CMK (cell line): Measurements from ENCODE around the gene VKORC1.
A peak's percentile ranks its signal among the peaks of the same experiment; 100 is the strongest.
"Not testable (repeated sequence)": the region's sequence is repeated elsewhere in the genome, so short reads cannot be mapped to it uniquely, and the experiment has no call there.

Experiments
- DNase-seq: peaks from one replicate; pipeline ENCODE4 v3.0.0-alpha.2; 2010; ENCODE audit warnings: low read depth

Gene VKORC1

GRCh38 chr16:31107465-31107867, 12.9 kb upstream of the VKORC1 start:
- no peak for DNase-seq

- no peak for DNase-seq
Observed at GRCh38 chr16:31106509-31107464, 12.2 kb upstream of the VKORC1 start.

DNA sequence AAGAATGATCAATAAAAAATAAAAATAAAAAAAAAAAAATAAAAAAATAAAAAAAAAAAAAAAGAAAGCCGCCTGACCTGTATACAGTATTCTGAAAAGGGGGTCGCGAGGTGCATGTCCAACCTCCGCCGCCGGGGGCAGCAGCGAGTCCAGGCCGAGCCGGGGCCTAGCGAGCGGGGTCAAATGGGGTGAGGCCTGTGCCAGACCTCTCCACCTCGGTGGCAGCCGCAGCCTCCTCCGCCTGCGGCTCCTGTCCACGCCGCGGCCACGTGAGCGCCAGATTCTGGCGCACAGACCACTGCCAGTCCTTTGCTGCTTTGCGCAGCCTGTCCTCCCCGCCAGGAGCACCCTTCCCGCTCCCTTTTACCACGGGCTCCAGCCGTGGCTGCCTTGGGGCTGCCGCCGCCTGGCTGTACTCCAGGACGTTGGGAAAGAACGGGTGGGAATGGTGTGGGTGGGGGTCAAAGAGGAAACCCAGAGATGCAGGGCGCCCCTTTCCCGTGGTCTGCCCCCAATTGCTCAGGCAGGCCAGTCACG, 11.1 kb upstream of the VKORC1 start:
- peak; percentile 86 for DNase-seq

DNA sequence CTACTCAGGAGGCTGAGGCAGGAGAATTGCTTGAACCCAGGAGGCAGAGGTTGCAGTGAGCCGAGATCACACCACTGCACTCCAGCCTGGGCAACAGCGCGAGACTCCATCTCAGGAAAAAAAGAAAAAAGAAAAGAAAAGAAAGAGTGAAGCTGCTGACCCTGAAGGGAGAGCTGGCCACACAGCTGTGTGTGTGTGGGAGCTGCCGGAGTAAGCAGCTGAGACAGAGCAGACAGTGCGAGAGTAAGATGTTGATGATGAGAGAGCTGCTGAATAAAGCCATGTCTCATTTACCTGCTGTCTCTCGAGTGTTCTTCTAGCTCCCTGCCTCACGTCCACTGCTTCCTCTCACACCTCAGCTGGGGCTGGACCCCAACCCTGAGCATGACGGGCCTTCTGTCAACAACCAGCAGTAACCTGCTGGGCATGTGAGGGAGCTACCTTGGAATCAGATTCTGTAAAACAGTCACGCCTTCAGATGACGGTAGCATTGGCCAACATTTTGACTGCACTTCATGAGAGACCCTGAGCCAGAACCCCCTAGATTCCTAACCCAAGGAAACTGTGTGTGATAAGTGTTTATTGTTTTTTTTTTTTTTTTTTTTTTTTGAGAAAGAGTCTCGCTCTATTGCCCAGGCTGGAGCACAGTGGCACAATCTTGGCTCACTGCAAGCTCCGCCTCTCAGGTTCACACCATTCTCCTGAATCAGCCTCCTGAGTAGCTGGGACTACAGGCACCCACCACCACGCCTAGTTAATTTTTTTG, 6.5 kb upstream of the VKORC1 start:
- not testable (repeated sequence) for DNase-seq

GRCh38 chr16:31099860-31100638, 5.5 kb upstream of the VKORC1 start:
- no peak for DNase-seq

DNA sequence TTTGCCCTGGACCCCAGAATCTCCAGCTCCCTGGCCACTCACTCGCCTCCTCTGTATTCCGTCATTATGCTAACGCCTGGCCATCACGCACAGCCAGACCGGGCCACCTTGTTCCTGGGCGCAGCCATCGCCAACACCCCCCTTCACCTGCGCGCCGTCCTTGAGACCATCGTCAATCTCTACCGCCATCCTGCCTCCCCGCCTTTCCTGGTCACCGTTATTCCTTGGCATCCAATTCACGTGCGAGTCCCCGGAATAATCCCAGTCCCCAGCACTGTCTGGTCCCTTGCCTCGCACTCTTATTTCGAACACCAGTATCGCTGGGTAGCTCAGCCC, 541 bp downstream of the VKORC1 start:
- DNase-seq, result no peak

- DNase-seq, result no peak
Observed at GRCh38 chr16:31093132-31093703, 1.4 kb downstream of the VKORC1 start.

DNA sequence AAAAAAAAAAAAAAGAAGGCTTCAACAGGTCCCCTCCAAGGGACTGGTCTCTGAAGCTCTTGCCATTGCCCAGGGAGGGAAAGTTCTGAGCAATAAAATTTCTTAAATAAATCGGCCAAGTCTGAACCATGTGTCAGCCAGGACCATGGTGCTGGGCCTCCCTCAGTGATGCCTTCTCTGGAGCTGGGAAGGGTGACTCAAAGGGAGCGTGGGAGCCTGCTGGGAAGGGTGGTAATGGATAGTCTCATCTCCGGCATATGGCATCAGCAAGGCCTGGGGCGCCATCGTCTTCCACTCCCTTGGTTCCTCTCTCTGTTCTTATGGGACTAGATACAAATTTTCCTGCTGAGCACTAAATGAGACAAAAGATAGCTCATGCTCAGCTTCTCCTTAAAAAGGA, 2.3 kb downstream of the VKORC1 start:
- no peak for DNase-seq

DNA sequence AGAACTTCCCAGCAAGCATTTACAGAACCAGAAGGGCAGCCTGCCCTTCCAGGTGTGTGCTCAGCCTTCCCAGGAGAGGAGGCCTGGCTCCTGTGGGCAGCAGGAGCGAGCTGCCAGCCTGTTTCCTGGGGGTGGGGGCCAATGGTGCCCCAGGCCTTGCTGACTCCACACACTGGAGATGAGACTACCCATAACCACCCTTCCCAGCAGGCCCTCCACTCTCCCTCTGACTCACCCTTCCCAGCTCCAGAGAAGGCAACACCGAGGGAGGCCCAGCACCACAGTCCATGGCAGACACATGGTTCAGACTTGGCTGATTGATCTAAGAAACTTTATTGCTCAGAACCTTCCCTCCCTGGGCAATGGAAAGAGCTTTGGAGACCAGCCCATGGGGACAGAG, 4.1 kb downstream of the VKORC1 start:
- no peak for DNase-seq

- DNase-seq, result no peak
Observed at GRCh38 chr16:31089199-31089598, 5.4 kb downstream of the VKORC1 start.

DNA sequence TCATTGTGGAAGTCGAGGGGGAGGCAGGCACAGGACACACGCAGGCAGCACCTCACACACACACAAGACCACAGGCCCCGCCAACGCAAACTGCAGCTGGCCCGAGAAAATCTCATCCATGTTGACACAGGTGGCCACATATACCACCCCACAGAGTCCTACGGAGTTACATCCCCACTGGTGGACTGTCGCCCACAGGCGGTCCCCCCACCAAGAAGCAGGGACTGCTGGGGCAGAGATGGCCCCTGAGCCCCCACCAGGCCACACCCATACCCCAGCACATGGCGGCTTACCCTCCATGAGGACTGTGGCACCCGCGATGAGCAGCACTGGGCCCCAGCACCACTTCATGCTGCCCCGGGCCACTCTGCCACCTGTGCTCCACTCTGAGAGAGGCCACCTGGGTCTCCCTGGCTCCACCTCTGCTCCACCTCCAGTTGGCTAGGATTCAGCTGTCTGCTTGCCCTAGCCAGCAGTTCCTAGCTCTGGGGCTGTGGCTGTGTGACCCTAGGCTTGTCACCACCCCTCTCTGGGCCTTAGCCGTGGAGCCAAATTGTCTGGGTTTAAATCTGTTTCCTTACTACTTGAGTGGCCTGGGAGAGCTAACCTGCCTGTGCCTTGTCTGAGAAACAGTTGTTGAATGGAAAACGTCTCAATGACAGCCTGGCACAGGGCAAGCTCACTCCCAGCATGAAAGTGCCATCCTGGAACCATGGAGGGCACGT, 6.0 kb downstream of the VKORC1 start, which contains the start of gene PRSS53:
PRSS53 (minus strand) TSS at position 485 of the 725 bp plus-strand sequence; CDS start at position 351, 134 bp downstream.
- no peak for DNase-seq

DNA sequence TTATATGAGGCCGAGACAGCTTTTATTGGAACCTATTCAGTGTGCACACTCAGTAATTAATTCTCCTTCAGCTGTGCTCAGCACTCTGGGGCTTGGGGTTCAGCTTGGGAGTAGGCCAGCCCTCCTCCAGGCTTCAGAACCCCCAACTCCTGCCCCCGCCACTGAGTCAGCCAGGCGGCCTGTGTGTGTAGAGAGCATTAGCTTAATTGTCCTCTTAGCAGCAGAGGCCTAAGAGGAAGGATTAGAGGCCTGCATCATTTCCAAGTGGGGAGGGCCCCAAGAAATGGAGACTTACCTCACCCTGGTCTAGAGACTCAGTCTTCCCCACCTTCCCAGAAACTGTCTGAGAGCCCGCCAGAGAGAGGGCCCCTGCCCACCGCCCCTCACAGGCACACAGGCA, 6.6 kb downstream of the VKORC1 start:
- DNase-seq, result no peak

GRCh38 chr16:31087481-31087880, 7.1 kb downstream of the VKORC1 start:
- DNase-seq, result no peak

DNA sequence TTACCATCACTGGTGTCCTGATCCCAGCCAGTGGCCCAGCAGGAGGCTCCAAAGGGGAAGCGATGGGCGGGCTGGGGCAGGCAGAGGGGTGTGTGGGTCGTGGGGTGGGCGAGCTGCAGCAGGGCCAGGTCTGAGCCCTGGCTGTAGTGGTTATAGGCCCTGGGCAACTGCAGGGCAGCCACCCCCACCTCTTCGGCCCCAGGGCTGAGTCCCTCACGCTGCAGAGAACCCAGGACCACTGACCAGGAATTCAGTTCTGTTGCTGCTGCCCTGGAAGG, 8.0 kb downstream of the VKORC1 start:
- DNase-seq, result no peak

GRCh38 chr16:31085873-31086628, 8.5 kb downstream of the VKORC1 start:
- no peak for DNase-seq

- DNase-seq, result no peak
Observed at GRCh38 chr16:31085411-31085810, 9.2 kb downstream of the VKORC1 start.

DNA sequence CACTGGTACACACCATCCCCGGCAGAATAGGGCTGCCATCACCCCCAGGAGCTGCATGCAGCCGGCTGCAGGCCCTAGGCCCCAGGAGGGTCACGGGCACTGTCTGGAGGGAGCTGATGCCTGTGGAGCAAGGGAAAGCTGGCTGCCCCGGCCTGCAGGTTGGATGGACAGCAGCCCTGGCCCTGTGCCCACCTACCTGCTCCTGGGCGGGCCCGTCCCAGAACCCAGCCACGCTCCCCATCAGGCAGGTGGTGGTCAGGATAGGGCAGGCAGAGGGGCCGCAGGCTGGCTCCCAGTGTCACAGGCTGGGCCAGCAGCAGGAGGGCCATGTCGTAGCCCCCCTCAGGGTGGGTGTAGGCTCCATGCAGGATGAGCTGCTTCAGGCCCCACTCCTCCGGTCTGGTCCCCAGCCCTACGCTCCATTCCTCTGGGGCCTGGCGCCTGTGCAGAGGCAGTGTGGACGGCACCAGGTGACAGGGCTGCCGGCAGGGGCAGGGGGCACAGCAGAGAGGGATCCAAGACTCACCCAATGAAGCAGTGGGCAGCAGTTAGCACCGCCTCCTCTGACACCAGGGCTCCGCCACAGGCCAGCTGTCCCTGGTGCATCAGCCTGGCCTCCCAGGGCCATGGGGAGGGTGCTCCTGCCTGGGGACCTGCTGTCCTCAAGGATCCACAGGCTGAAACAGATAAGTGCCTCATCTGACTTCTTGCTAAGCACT, 9.9 kb downstream of the VKORC1 start:
- DNase-seq, result no peak

DNA sequence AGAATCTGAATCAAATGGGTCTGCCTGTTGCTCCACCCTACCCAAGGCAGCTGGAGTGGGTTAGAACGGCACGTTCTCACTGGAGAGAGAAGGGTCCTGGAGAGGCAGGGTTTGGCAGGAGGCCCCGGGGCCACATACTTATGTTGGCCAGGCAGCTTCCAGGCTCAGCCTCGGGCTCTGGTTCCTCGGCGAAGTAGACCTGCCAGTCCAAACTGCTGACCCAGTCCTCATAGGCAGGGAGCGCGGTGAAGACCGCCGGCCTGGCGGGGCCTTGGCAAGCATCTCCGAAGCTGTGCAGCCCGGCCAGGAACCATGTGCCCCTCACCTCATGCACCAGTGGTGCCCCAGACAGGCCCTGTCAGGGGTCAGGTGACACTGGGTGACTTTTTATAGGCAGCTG, 10.6 kb downstream of the VKORC1 start:
- DNase-seq, result no peak

DNA sequence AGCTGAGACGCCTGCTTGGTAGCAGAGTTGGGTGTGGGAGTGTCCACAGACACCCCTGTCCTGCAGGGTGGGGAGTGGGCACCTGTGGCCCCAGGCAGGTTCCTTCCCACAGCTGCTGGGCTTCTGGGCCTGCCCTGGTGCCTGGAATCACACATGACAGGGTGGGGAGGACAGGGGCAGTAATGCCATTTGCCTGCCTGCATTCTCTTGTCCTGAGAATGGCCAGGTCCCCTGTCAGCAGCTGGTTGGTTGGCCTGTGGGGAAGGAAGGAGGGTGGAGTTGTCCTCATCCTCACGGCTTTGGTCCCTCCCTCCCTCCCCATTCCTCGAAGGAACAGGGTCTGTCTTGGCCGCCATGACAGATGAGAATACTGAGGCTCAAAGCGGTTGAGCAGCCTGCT, 11.0 kb downstream of the VKORC1 start:
- DNase-seq, result no peak

GRCh38 chr16:31083081-31083480, 11.5 kb downstream of the VKORC1 start:
- DNase-seq, result no peak
